ENCODE measurements around the gene TAGLN2.

The TAGLN2 gene

GRCh38 chr1:159881622-159882526 is 43.4 kb downstream of the TAGLN2 start:
- DNase-seq (ENCODE audit: low read depth) = peak; percentile 96
- no peak overlapping the region for H3K4me3 ChIP-seq (ENCODE audit: low read depth, low read length)
- TF ChIP-seq CTCF (IDR thresholded peaks at IDR 0.05; ENCODE audit: control insufficient read depth, extremely low read depth, insufficient read depth) = no peak

- no peak for DNase-seq (ENCODE audit: low read depth)
- no peak overlapping the region for H3K4me3 ChIP-seq (ENCODE audit: low read depth, low read length)
- TF ChIP-seq CTCF (IDR thresholded peaks at IDR 0.05; ENCODE audit: control insufficient read depth, extremely low read depth, insufficient read depth) = no peak
Observed at GRCh38 chr1:159880430-159880829, 44.9 kb downstream of the TAGLN2 start.

GRCh38 chr1:159879977-159880376 is 45.3 kb downstream of the TAGLN2 start:
- no peak overlapping the region for H3K4me3 ChIP-seq (ENCODE audit: low read depth, low read length)
- no peak for TF ChIP-seq CTCF (IDR thresholded peaks at IDR 0.05; ENCODE audit: control insufficient read depth, extremely low read depth, insufficient read depth)
- no peak for DNase-seq (ENCODE audit: low read depth)

- TF ChIP-seq CTCF (IDR thresholded peaks at IDR 0.05; ENCODE audit: control insufficient read depth, extremely low read depth, insufficient read depth) = no peak
- DNase-seq (ENCODE audit: low read depth) = no peak
- no peak overlapping the region for H3K4me3 ChIP-seq (ENCODE audit: low read depth, low read length)
Observed at GRCh38 chr1:159879136-159879535, 46.2 kb downstream of the TAGLN2 start.

- no peak overlapping the region for H3K4me3 ChIP-seq (ENCODE audit: low read depth, low read length)
- no peak for DNase-seq (ENCODE audit: low read depth)
- no peak for TF ChIP-seq CTCF (IDR thresholded peaks at IDR 0.05; ENCODE audit: control insufficient read depth, extremely low read depth, insufficient read depth)
Observed at GRCh38 chr1:159877695-159878444, 47.4 kb downstream of the TAGLN2 start.

- H3K4me3 ChIP-seq (ENCODE audit: low read depth, low read length) = no peak overlapping the region
- no peak for DNase-seq (ENCODE audit: low read depth)
- no peak for TF ChIP-seq CTCF (IDR thresholded peaks at IDR 0.05; ENCODE audit: control insufficient read depth, extremely low read depth, insufficient read depth)
Observed at GRCh38 chr1:159873530-159874143, 51.7 kb downstream of the TAGLN2 start.
